ENCODE data around the gene SERP1.
A peak's percentile ranks its signal among the peaks of the same experiment; 100 is the strongest.
"Not testable (repeated sequence)": the region's sequence is repeated elsewhere in the genome, so short reads cannot be mapped to it uniquely, and the experiment has no call there.

The SERP1 gene

GRCh38 chr3:150538324-150539208 lies 7.7 kb downstream of the SERP1 start:
- DNase-seq (ENCODE audit: low spot score) (no peak), FAIRE-seq (no peak)

GRCh38 chr3:150535204-150535603 lies 11.1 kb downstream of the SERP1 start:
- FAIRE-seq: no peak
- DNase-seq (ENCODE audit: low spot score): no peak

- DNase-seq (ENCODE audit: low spot score) (no peak), FAIRE-seq (no peak)
These were observed 14.5 kb downstream of the SERP1 start for GRCh38 chr3:150531775-150532174.

GRCh38 chr3:150528354-150528797 lies 17.9 kb downstream of the SERP1 start:
- DNase-seq (ENCODE audit: low spot score) (no peak), FAIRE-seq (no peak)

- DNase-seq (ENCODE audit: low spot score): no peak
- FAIRE-seq: no peak
These were observed 18.6 kb downstream of the SERP1 start for GRCh38 chr3:150527464-150528255.

- FAIRE-seq: no peak
- DNase-seq (ENCODE audit: low spot score): no peak
These were observed 22.8 kb downstream of the SERP1 start for GRCh38 chr3:150523538-150523937.

- DNase-seq (ENCODE audit: low spot score): no peak
- no peak for FAIRE-seq
These were observed 24.8 kb downstream of the SERP1 start for GRCh38 chr3:150521463-150521862.

GRCh38 chr3:150520408-150520807 lies 25.9 kb downstream of the SERP1 start:
- FAIRE-seq: no peak
- DNase-seq (ENCODE audit: low spot score): no peak

- DNase-seq (ENCODE audit: low spot score) (no peak), FAIRE-seq (no peak)
These were observed 27.3 kb downstream of the SERP1 start for GRCh38 chr3:150519026-150519425.

- FAIRE-seq: no peak
- DNase-seq (ENCODE audit: low spot score): no peak
These were observed 31.1 kb downstream of the SERP1 start for GRCh38 chr3:150515210-150515609.

- no peak for FAIRE-seq
- DNase-seq (ENCODE audit: low spot score): no peak
These were observed 35.0 kb downstream of the SERP1 start for GRCh38 chr3:150511122-150511821.

- DNase-seq (ENCODE audit: low spot score) (no peak), FAIRE-seq (no peak)
These were observed 36.5 kb downstream of the SERP1 start for GRCh38 chr3:150509780-150510179.

GRCh38 chr3:150508401-150508800 lies 37.9 kb downstream of the SERP1 start:
- FAIRE-seq (no peak), DNase-seq (ENCODE audit: low spot score) (no peak)

- no peak for FAIRE-seq
- DNase-seq (ENCODE audit: low spot score): no peak
These were observed 41.8 kb downstream of the SERP1 start for GRCh38 chr3:150504483-150504882.

- FAIRE-seq (no peak), DNase-seq (ENCODE audit: low spot score) (no peak)
These were observed 42.7 kb downstream of the SERP1 start for GRCh38 chr3:150503402-150504099.

- DNase-seq (ENCODE audit: low spot score); FAIRE-seq: not testable (repeated sequence)
These were observed 45.3 kb downstream of the SERP1 start for GRCh38 chr3:150500960-150501359.

GRCh38 chr3:150497956-150498355 lies 48.3 kb downstream of the SERP1 start:
- no peak for FAIRE-seq

GRCh38 chr3:150495563-150496168 lies 50.6 kb downstream of the SERP1 start:
- FAIRE-seq (no peak), DNase-seq (ENCODE audit: low spot score) (peak; percentile 23)

More at GRCh38 chr3:150497956-150498355, 48.3 kb downstream of the SERP1 start:
- peak; percentile 18 for DNase-seq (ENCODE audit: low spot score)

- DNase-seq (ENCODE audit: low spot score) (no peak), FAIRE-seq (no peak)
These were observed 51.1 kb downstream of the SERP1 start for GRCh38 chr3:150495149-150495548.

GRCh38 chr3:150494411-150494977 lies 51.8 kb downstream of the SERP1 start:
- FAIRE-seq: no peak
- DNase-seq (ENCODE audit: low spot score): no peak

Data from urothelium cell line (cell line).